ENCODE data around the gene CENPK. TPM values are rescaled to one million over a fixed set of nuclear protein-coding genes. Genes with fewer than 3 reads are reported as not detected.
"Not testable (repeated sequence)": the region's sequence is repeated elsewhere in the genome, so short reads cannot be mapped to it uniquely, and the experiment has no call there.

Gene CENPK
- total RNA-seq, 1 experiment from 2014 or later: 45.6 TPM

- Histone ChIP-seq H4K20me1 (ENCODE audit: insufficient read depth) (0 out of 2 replicates have a peak, but pooled peaks cover 5% of the 10 kb centered on the region), H3F3A (ENCODE audit: insufficient read depth, low read depth) (peaks cover 9% of the 10 kb centered on the region), H3K4me1 (replicated peaks; ENCODE audit: insufficient read depth) (peaks cover 9% of the 10 kb centered on the region; the same call in 1 of the 2 replicates), H3K27ac (no peak overlapping the region), H3K4me3 (no peak overlapping the region), H3K79me2 (ENCODE audit: low read depth) (no peaks in the 10 kb centered on the region), H3K4me2 (no peak overlapping the region), H3K36me3 (ENCODE audit: low read depth) (peaks cover 30% of the 10 kb centered on the region), H3K9me2 (ENCODE audit: insufficient read depth) (no peaks in the 10 kb centered on the region), H3K9me3 (ENCODE audit: insufficient read depth, low read depth) (no peaks in the 10 kb centered on the region), H3K27me3 (ENCODE audit: insufficient read depth, low read depth) (no peaks in the 10 kb centered on the region), H2AFZ (no peak overlapping the region)
- ChIA-PET POLR2A (ENCODE audit: unreplicated experiment) (interaction anchor here (0.6 to 0.7 kb wide), 2 partner anchors 122 to 251 kb away, joined by 4 to 7 read pairs; no protein-coding TSS in a partner anchor), CTCF (no interaction called here)
- no TSS peak for BruUV-seq (replicated peaks)
- DNase-seq: peak; percentile 19 to 85
- intact Hi-C loops (cut with micrococcal nuclease; ENCODE audit: unreplicated experiment): no loop called here
- TF ChIP-seq EZH2 (IDR thresholded peaks at IDR 0.05; ENCODE audit: low read depth): no peak
- TF ChIP-seq CTCF (conservative IDR thresholded peaks at IDR 0.05): no peak
These were observed 48.6 kb upstream of the CENPK start for GRCh38 chr5:65611524-65611923.

- H3K9me2 ChIP-seq (ENCODE audit: insufficient read depth); CTCF ChIA-PET; H4K20me1 ChIP-seq (ENCODE audit: insufficient read depth); H3K27me3 ChIP-seq (ENCODE audit: insufficient read depth, low read depth); DNase-seq; H3K4me2 ChIP-seq; H3K4me1 ChIP-seq (replicated peaks; ENCODE audit: insufficient read depth); H3K9me3 ChIP-seq (ENCODE audit: insufficient read depth, low read depth); BruUV-seq (replicated peaks); H3K79me2 ChIP-seq (ENCODE audit: low read depth); H2AFZ ChIP-seq; H3K27ac ChIP-seq; H3K4me3 ChIP-seq; POLR2A ChIA-PET (ENCODE audit: unreplicated experiment); intact Hi-C loops (cut with micrococcal nuclease; ENCODE audit: unreplicated experiment); H3F3A ChIP-seq (ENCODE audit: insufficient read depth, low read depth): not testable (repeated sequence)
- peaks cover 24% of the 10 kb centered on the region for H3K36me3 ChIP-seq (ENCODE audit: low read depth)
These were observed 38.8 kb upstream of the CENPK start for GRCh38 chr5:65601761-65602160.

GRCh38 chr5:65588694-65589093 lies 25.7 kb upstream of the CENPK start:
- H3K9me3 ChIP-seq (ENCODE audit: insufficient read depth, low read depth): no peaks in the 10 kb centered on the region
- no peak overlapping the region for H3K27ac ChIP-seq
- H3K9me2 ChIP-seq (ENCODE audit: insufficient read depth): no peaks in the 10 kb centered on the region
- H3K79me2 ChIP-seq (ENCODE audit: low read depth): no peaks in the 10 kb centered on the region
- H4K20me1 ChIP-seq (ENCODE audit: insufficient read depth): no peaks in the 10 kb centered on the region; the same call in 1 of the 2 replicates
- ChIA-PET POLR2A (ENCODE audit: unreplicated experiment) (no interaction called here), CTCF (no interaction called here)
- TF ChIP-seq EZH2 (IDR thresholded peaks at IDR 0.05; ENCODE audit: low read depth) (no peak), CTCF (conservative IDR thresholded peaks at IDR 0.05) (peak; percentile 28; the same call in 1 of the 2 replicates)
- no peak overlapping the region for H2AFZ ChIP-seq
- no TSS peak for BruUV-seq (replicated peaks)
- H3F3A ChIP-seq (ENCODE audit: insufficient read depth, low read depth): peaks cover 7% of the 10 kb centered on the region; the same call in 1 of the 2 replicates
- no peak overlapping the region for H3K4me2 ChIP-seq
- peaks cover 37% of the 10 kb centered on the region for H3K36me3 ChIP-seq (ENCODE audit: low read depth)
- H3K27me3 ChIP-seq (ENCODE audit: insufficient read depth, low read depth): no peaks in the 10 kb centered on the region
- no peak for DNase-seq
- intact Hi-C loops (cut with micrococcal nuclease; ENCODE audit: unreplicated experiment): no loop called here
- no peaks in the 10 kb centered on the region for H3K4me1 ChIP-seq (replicated peaks; ENCODE audit: insufficient read depth)
- H3K4me3 ChIP-seq: no peak overlapping the region

- no peaks in the 10 kb centered on the region for H4K20me1 ChIP-seq (ENCODE audit: insufficient read depth)
- 0 out of 2 replicates have a peak, but pooled peaks cover 19% of the 10 kb centered on the region for H3K36me3 ChIP-seq (ENCODE audit: low read depth)
- H3K9me3 ChIP-seq (ENCODE audit: insufficient read depth, low read depth): no peaks in the 10 kb centered on the region
- H3K27me3 ChIP-seq (ENCODE audit: insufficient read depth, low read depth): no peaks in the 10 kb centered on the region
- H3K4me1 ChIP-seq (replicated peaks; ENCODE audit: insufficient read depth): no peaks in the 10 kb centered on the region
- POLR2A ChIA-PET (ENCODE audit: unreplicated experiment): no interaction called here
- H3K79me2 ChIP-seq (ENCODE audit: low read depth): no peaks in the 10 kb centered on the region
- no peak overlapping the region for H3K4me3 ChIP-seq
- intact Hi-C loops (cut with micrococcal nuclease; ENCODE audit: unreplicated experiment): no loop called here
- no peak overlapping the region for H3K4me2 ChIP-seq
- H3K27ac ChIP-seq: no peak overlapping the region
- H2AFZ ChIP-seq: no peak overlapping the region
- TF ChIP-seq EZH2 (IDR thresholded peaks at IDR 0.05; ENCODE audit: low read depth): no peak
- no peak for TF ChIP-seq CTCF (conservative IDR thresholded peaks at IDR 0.05)
- no peaks in the 10 kb centered on the region for H3K9me2 ChIP-seq (ENCODE audit: insufficient read depth)
- H3F3A ChIP-seq (ENCODE audit: insufficient read depth, low read depth): no peaks in the 10 kb centered on the region
- no TSS peak for BruUV-seq (replicated peaks)
- CTCF ChIA-PET: no interaction called here
- DNase-seq: no peak
These were observed 14.2 kb upstream of the CENPK start for GRCh38 chr5:65577141-65577540.
